Dermis blood vessel endothelial cell (primary cell): ENCODE results near the gene GSTO2. TPM values are rescaled to one million over a fixed set of nuclear protein-coding genes. Genes with fewer than 3 reads are reported as not detected.

Source experiments
- DNase-seq: peaks from one replicate; pipeline ENCODE4 v3.0.0; 2010
- total RNA-seq: library from RNA; depleted of rRNA; stranded (reverse); fragments of >200 nt; gene quantifications from 2 replicates; pipeline ENCODE4 v1.2.3, GENCODE V29; 2014

GSTO2 gene
- total RNA-seq, 1 donor from 2014 or later = 0.85 TPM

GRCh38 chr10:104286939-104287338 lies 18.0 kb downstream of the GSTO2 start:
- DNase-seq = no peak

- DNase-seq = no peak
Observed at GRCh38 chr10:104288355-104288754, 19.4 kb downstream of the GSTO2 start.

GRCh38 chr10:104291439-104291951 lies 22.5 kb downstream of the GSTO2 start:
- DNase-seq = peak; percentile 91

GRCh38 chr10:104293011-104293410 lies 24.0 kb downstream of the GSTO2 start:
- peak; percentile 56 for DNase-seq

- peak; percentile 7 for DNase-seq
Observed at GRCh38 chr10:104293781-104294321, 24.9 kb downstream of the GSTO2 start.

- DNase-seq = no peak
Observed at GRCh38 chr10:104296687-104297436, 27.9 kb downstream of the GSTO2 start.

- peak; percentile 67 for DNase-seq
Observed at GRCh38 chr10:104297697-104298660, 29.0 kb downstream of the GSTO2 start.

- DNase-seq = peak; percentile 82
Observed at GRCh38 chr10:104299031-104299904, 30.3 kb downstream of the GSTO2 start.

- DNase-seq = peak; percentile 98
Observed at GRCh38 chr10:104300002-104300735, 31.2 kb downstream of the GSTO2 start.

- DNase-seq = peak; percentile 97
Observed at GRCh38 chr10:104300736-104301292, 31.8 kb downstream of the GSTO2 start.

- peak; percentile 10 for DNase-seq
Observed at GRCh38 chr10:104301907-104302690, 33.1 kb downstream of the GSTO2 start.

GRCh38 chr10:104303594-104304355 lies 34.8 kb downstream of the GSTO2 start:
- DNase-seq = no peak

GRCh38 chr10:104304356-104304745 lies 35.4 kb downstream of the GSTO2 start:
- no peak for DNase-seq

GRCh38 chr10:104304927-104305326 lies 35.9 kb downstream of the GSTO2 start:
- DNase-seq = no peak

- peak; percentile 24 for DNase-seq
Observed at GRCh38 chr10:104306897-104307296, 37.9 kb downstream of the GSTO2 start.

GRCh38 chr10:104307576-104308438 lies 38.8 kb downstream of the GSTO2 start:
- DNase-seq = peak; percentile 29

- no peak for DNase-seq
Observed at GRCh38 chr10:104308439-104308903, 39.5 kb downstream of the GSTO2 start.
